ENCODE results near the gene KRTAP1-1. TPM values are rescaled to one million over a fixed set of nuclear protein-coding genes. Genes with fewer than 3 reads are reported as not detected.

The KRTAP1-1 gene
- total RNA-seq, 1 experiment from 2014 or later: not detected

GRCh38 chr17:41076788-41077187 is 35.5 kb upstream of the KRTAP1-1 start (continued):
- TF ChIP-seq SIN3A (IDR thresholded peaks at IDR 0.05; ENCODE audit: low read depth) (no peak), CBX3 (IDR thresholded peaks at IDR 0.05; ENCODE audit: low read depth) (no peak), MAX (IDR thresholded peaks at IDR 0.05) (no peak)

GRCh38 chr17:41073676-41074075 is 32.4 kb upstream of the KRTAP1-1 start:
- no peak overlapping the region for H3K4me2 ChIP-seq (ENCODE audit: low read length)
- no peaks in the 10 kb centered on the region for H3K9me3 ChIP-seq (ENCODE audit: control insufficient read depth in 1 of 2, insufficient read depth in 1 of 2, low read depth in 1 of 2, low read length in 2 of 2)
- H3K9me2 ChIP-seq (ENCODE audit: insufficient read depth): no peaks in the 10 kb centered on the region
- ChIA-PET POLR2A (no interaction called here), CTCF (no interaction called here), RAD21 (ENCODE audit: low non-redundant PET in 1 of 2, low total read pairs in 2 of 2, uncharacterized antibody in 2 of 2, unreplicated experiment in 2 of 2) (no interaction called here)
- ATAC-seq (no peak), DNase-seq (ENCODE audit: low read depth, low spot score) (no peak)
- H3K36me3 ChIP-seq (ENCODE audit: control insufficient read depth in 1 of 2, insufficient read depth in 2 of 2, low read length in 2 of 2): peaks cover 0 to 84% of the 10 kb centered on the region in 2 experiments; a peak in 2 of 4 replicates
- no peak overlapping the region for H3K9ac ChIP-seq (ENCODE audit: low read length)
- no peak overlapping the region for H3K27ac ChIP-seq (ENCODE audit: low read depth, low read length)
- H3K79me2 ChIP-seq (ENCODE audit: insufficient read depth, low read length): peaks cover 57% of the 10 kb centered on the region
- no TSS peak for BruUV-seq (replicated peaks)
- H3K4me1 ChIP-seq (ENCODE audit: control insufficient read depth in 1 of 2, insufficient read depth in 2 of 2, low read length in 2 of 2): peaks cover 0 to 51% of the 10 kb centered on the region in 2 experiments; a peak in 2 of 4 replicates
- no peak for TF ChIP-seq MAX (IDR thresholded peaks at IDR 0.05)
- no peak for TF ChIP-seq ZFX (IDR thresholded peaks at IDR 0.05)
- no peak overlapping the region for H2AFZ ChIP-seq (ENCODE audit: low read depth, low read length, poor library complexity, severe bottlenecking)
- H3K4me3 ChIP-seq (replicated peaks in 1 of 2; ENCODE audit: low read depth in 1 of 2, low read length in 2 of 2): no peak overlapping the region
- no peaks in the 10 kb centered on the region for H3K27me3 ChIP-seq (ENCODE audit: insufficient read depth, low read length)
- no peaks in the 10 kb centered on the region for H4K20me1 ChIP-seq (ENCODE audit: insufficient read depth)
- intact Hi-C loops (cut with micrococcal nuclease): no loop called here

GRCh38 chr17:41071606-41072360 is 30.5 kb upstream of the KRTAP1-1 start:
- H3K9ac ChIP-seq (ENCODE audit: low read length): no peak overlapping the region
- H3K27me3 ChIP-seq (ENCODE audit: insufficient read depth, low read length): no peaks in the 10 kb centered on the region
- peaks cover under 1 to 61% of the 10 kb centered on the region in 2 experiments; a peak in 3 of 4 replicates for H3K4me1 ChIP-seq (ENCODE audit: control insufficient read depth in 1 of 2, insufficient read depth in 2 of 2, low read length in 2 of 2)
- no peak overlapping the region for H3K4me3 ChIP-seq (replicated peaks in 1 of 2; ENCODE audit: low read depth in 1 of 2, low read length in 2 of 2)
- H3K4me2 ChIP-seq (ENCODE audit: low read length): no peak overlapping the region
- ChIA-PET POLR2A (no interaction called here), CTCF (no interaction called here), RAD21 (ENCODE audit: low non-redundant PET in 1 of 2, low total read pairs in 2 of 2, uncharacterized antibody in 2 of 2, unreplicated experiment in 2 of 2) (no interaction called here)
- DNase-seq (ENCODE audit: low read depth, low spot score) (no peak), ATAC-seq (peak; percentile 34)
- no peak overlapping the region for H2AFZ ChIP-seq (ENCODE audit: low read depth, low read length, poor library complexity, severe bottlenecking)
- no peaks in the 10 kb centered on the region for H4K20me1 ChIP-seq (ENCODE audit: insufficient read depth)
- H3K36me3 ChIP-seq (ENCODE audit: control insufficient read depth in 1 of 2, insufficient read depth in 2 of 2, low read length in 2 of 2): peaks cover 0 to 74% of the 10 kb centered on the region in 2 experiments; a peak in 2 of 4 replicates
- no peaks in the 10 kb centered on the region; a peak in 1 of 4 replicates for H3K9me3 ChIP-seq (ENCODE audit: control insufficient read depth in 1 of 2, insufficient read depth in 1 of 2, low read depth in 1 of 2, low read length in 2 of 2)
- no peaks in the 10 kb centered on the region for H3K9me2 ChIP-seq (ENCODE audit: insufficient read depth)
- peaks cover 38% of the 10 kb centered on the region for H3K79me2 ChIP-seq (ENCODE audit: insufficient read depth, low read length)
- intact Hi-C loops (cut with micrococcal nuclease): no loop called here
- H3K27ac ChIP-seq (ENCODE audit: low read depth, low read length): peak overlapping the region; percentile 62
- TF ChIP-seq EZH2phosphoT487 (IDR thresholded peaks at IDR 0.05; ENCODE audit: borderline replicate concordance) (no peak), ATF3 (IDR thresholded peaks at IDR 0.05) (no peak), MAX (IDR thresholded peaks at IDR 0.05) (peak; percentile 25; the same call in 1 of the 2 replicates), TCF7L2 (IDR thresholded peaks at IDR 0.05; ENCODE audit: borderline replicate concordance, extremely low read depth, insufficient read depth, insufficient read length) (peak; percentile 93), SP1 (IDR thresholded peaks at IDR 0.05; ENCODE audit: low read depth) (no peak), ELF1 (IDR thresholded peaks at IDR 0.05; ENCODE audit: borderline replicate concordance, low read depth) (no peak), FOSL1 (IDR thresholded peaks at IDR 0.05; ENCODE audit: low read depth) (no peak), POLR2A (IDR thresholded peaks at IDR 0.05; ENCODE audit: borderline replicate concordance, extremely low read depth, insufficient read depth, insufficient read length) (no peak), POLR2AphosphoS5 (IDR thresholded peaks at IDR 0.05; ENCODE audit: low read depth, low read length) (peak; percentile 42; the same call in 1 of the 2 replicates), EGR1 (IDR thresholded peaks at IDR 0.05; ENCODE audit: low read depth) (no peak)
- BruUV-seq (replicated peaks): no TSS peak

Data from HCT116 (cell line).